Activated CD8-positive, alpha-beta memory T cell treated with anti-CD3 and anti-CD28 coated beads for 24 hours (primary cell): Measurements from ENCODE around the gene CDCP1.
A peak's percentile ranks its signal among the peaks of the same experiment; 100 is the strongest.
"Not testable (repeated sequence)": the region's sequence is repeated elsewhere in the genome, so short reads cannot be mapped to it uniquely, and the experiment has no call there.

Experiments
- DNase-seq: peaks from one replicate; pipeline ENCODE4 v3.0.0-alpha.2; 2020

Gene CDCP1

GRCh38 chr3:45169125-45169904 lies 23.1 kb upstream of the CDCP1 start:
- DNase-seq, result no peak

GRCh38 chr3:45168451-45168850 lies 22.3 kb upstream of the CDCP1 start:
- DNase-seq, result no peak

GRCh38 chr3:45167011-45167911 lies 21.1 kb upstream of the CDCP1 start:
- peak; percentile 88 for DNase-seq

GRCh38 chr3:45166321-45166879 lies 20.2 kb upstream of the CDCP1 start:
- no peak for DNase-seq

GRCh38 chr3:45165497-45166283 lies 19.5 kb upstream of the CDCP1 start:
- no peak for DNase-seq

DNA sequence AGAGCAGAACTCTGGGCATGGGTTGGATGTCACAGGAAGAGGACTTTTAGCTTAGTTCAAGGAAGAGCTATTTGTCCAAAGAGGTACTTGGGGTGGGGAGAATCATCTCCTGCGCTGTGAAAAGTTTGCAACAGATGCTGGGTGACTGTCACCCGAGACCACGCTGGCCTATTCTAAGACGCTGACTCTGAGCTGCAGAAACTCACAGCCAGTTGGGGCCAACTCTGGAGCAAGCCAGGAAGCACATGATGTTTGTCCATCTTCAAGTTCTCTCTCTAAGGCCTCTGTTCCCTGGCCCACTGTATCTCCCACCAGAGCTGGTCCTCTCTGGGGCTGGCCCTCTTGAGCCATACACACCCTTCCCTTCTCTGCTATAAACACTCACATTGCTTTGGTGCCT lies 17.9 kb upstream of the CDCP1 start:
- DNase-seq, result no peak

DNA sequence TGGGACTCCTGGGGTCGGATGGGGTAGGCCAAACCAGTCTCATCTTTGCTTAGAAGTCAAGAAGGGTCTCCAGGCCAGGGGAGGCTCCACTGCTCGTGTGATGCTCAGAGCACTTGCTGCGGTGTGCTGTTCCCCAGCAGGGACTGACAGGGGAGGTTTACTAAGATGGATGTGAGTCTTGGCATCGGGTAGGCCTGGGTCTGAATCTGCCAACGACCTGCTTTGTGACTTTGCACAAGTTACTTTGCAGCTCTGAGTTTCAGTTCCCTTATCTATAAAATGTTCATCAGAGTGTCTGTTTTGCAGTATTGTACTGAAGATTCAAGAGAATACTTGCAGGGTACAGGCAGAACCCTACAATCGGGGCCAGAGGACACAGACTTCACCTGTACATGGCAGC lies 17.3 kb upstream of the CDCP1 start:
- DNase-seq, result no peak

DNA sequence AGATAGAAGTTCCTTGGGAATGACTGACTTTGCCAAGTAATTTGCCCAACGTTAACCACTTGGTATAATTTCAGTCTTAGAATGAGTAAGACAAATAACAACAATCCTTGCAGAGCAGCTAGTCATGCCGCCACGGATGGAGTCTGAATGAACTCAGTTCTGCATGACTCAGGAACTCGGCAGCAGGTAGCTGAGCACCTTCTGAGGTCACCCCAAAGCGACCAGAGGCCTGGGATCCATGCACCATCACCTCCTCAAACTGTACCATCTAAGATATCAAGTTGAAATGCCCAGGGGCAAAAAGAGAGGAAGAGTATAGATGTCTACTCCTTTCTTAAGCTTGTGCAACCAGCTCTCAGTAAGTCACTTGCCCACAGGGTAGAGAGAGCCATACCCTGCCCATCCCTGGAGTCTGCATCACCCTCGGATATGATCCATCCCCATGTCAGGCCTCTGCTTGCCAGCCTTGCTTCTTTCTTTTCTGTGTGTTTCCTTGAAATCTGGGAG lies 8.5 kb upstream of the CDCP1 start:
- no peak for DNase-seq

DNA sequence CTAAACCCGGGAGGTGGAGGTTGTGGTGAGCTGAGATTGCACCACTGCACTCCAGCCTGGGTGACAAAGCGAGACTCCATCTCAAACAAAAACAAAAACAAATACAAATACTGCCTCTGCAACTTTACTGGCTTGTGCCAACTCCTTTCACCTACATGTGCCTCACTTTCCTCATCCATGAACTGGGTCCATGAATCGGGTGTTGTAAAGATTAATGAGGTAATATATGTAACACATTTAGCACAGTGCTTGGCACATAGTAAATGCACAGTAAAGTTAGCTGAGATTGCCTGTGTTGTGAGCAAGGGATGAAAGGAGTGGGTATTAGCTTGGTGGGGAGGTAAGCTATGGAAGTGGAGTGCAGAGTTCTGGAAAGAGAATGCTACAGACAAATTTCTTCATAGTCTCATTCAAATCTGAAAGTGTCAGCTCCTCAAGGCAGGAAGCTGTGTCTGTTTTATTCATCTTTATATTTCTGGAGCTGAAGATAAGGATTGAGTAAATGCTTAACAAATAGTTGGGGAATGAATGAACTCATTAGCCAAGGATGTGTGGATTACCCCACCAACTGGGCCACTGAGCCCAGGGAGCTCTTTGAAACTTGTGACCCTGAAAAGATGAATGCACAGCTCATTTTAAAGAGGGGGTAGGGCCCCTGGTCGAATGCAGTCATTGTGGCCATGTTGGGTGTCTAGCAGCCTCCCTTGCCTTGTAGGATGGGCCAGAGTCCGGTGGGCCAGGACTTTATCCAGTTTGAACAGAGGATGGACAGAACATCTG lies 7.7 kb upstream of the CDCP1 start:
- no peak for DNase-seq

GRCh38 chr3:45152307-45152706 lies 6.1 kb upstream of the CDCP1 start:
- no peak for DNase-seq

DNA sequence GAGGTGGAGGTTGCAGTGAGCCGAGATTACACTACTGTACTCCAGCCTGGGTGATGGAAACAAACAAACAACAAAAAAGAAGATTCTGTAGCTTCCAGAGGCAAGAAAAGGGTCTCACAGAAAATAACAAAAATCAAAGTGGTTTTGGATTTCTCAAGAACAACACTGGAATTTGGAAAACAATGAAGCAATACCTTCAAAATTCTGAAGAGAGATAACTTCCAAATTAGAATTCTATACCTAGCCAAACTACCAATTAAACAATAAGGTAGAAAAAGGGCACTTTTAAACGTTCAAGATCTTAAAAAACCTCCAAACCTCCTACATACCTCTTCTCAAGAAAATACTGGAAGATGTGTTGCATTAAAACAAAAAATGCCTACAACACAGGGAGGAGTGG lies 4.9 kb upstream of the CDCP1 start:
- DNase-seq, result no peak

DNA sequence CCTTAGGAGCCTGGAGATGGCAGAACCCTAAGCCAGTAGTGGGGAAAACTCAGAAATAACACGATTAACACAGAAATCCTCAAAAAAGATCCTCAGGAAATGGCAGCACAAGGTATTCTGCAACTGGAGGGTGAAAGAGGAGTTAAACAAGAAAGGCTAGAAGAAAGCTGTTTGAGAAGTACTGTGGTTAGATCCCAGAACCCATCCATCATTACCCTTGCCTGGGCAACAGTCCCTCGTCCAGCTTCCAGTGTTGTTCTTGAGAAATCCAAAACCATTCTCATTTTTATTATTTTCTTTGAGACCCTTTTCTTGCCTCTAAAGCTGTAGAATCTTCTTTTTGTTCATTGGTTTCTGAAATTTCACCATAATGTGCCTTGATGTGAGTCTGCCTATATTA lies 2.7 kb upstream of the CDCP1 start:
- DNase-seq, result no peak

GRCh38 chr3:45145223-45145622 lies 955 bp downstream of the CDCP1 start:
- DNase-seq, result no peak

- DNase-seq, result no peak
These were observed 2.2 kb downstream of the CDCP1 start for GRCh38 chr3:45143673-45144671.

- not testable (repeated sequence) for DNase-seq
These were observed 5.4 kb downstream of the CDCP1 start for GRCh38 chr3:45140770-45141155.

GRCh38 chr3:45140141-45140769 lies 5.9 kb downstream of the CDCP1 start:
- no peak for DNase-seq

DNA sequence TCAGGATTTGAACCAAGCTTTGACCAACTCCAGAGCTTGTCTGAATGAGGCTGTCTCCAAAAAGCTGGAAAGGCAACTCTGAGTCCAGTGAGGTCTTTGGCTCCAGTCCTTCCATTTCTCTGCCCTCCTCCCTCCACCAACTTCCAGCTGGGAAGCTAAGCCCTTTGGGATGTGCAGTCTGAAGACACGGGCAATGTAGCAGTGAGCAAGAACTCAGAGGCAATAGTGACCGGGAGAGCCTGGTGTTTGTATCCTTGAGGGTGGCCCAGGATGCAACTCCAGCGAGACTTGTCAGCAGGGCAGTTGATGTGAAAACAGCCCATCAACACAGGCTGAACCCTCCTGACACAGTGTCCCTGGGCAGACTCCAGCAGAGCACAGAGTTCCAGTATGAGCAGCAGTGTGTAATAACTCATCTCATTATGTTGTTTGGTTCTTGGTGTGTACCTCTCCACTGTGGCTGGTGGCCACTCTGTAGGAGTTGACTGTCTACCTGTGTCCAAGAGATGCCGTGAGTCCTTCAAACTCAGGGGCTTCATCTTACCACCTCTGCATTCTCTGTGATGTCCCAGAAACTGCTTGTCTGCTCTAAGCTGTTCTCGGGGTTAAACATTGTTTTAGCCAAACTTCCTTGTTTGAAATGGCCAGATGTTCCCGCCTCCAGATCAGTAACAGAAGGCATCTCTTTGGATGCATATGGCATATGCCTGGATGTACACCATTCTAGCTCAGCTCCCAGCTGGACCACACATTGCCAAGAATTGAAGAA lies 6.6 kb downstream of the CDCP1 start:
- DNase-seq, result no peak

DNA sequence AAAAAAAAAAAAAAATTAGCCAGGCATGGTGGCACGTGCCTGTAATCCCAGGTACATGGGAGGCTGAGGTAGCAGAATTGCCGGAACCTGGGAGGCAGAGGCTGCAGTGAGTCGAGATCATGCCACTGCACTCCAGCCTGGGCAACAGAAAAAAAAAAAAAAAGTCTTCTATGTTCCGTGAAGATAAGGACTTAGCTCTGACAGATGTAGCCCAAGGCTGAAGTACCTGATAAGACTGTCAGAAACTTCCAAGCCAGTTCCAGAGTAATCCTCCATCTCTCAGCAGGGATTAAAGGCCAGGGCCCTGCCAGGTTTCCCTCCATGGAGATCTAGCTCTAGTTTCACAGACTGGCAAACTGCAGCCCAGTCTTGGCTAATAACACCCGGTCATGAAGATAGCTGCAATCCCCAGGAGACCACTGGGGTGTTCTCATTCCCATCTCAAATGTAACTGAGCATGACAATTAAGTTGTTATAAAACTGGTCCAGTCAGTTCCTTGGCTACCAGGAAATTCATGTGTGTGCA lies 8.5 kb downstream of the CDCP1 start:
- no peak for DNase-seq

DNA sequence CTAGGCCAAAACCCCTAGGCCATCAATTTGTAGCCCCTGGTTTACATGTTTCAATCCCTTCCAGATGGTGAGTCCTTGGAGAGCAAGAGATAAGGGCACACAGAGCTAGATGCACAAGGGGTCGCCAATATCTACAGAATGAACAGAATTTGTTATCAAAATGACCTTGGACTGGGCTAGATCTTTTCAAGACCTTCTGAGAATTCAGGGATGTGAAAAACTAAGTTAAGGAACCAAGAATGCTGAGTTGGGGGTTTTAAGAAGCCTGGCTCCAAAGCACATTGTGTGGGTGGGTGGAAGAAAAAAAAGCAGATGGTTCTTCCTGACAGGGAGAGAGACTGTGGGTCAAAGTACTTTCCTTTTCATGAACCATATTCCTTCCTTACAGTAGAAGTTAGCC lies 10.2 kb downstream of the CDCP1 start:
- DNase-seq, result no peak
